ENCODE measurements around the gene ABLIM3. TPM values are rescaled to one million over a fixed set of nuclear protein-coding genes. Genes with fewer than 3 reads are reported as not detected.

ABLIM3 gene
- total RNA-seq, 4 donors from 2014 or later, result 10.5 to 30.4 (median 22.3) TPM

GRCh38 chr5:149265597-149265996 lies 124.3 kb downstream of the ABLIM3 start:
- no peak for DNase-seq
- no peak overlapping the region for H3K27ac ChIP-seq
- WGBS, 2 donors, result 35 to 38% methylated on average over 4 of the region's 4 CpGs
- H3K4me3 ChIP-seq (replicated peaks in 1 of 3), result no peak overlapping the region
- intact Hi-C loops (cut with DNase I), result no loop called here
- no peaks in the 10 kb centered on the region for H3K27me3 ChIP-seq
- no peaks in the 10 kb centered on the region for H3K36me3 ChIP-seq
- H3K9me3 ChIP-seq, result no peaks in the 10 kb centered on the region
- no peaks in the 10 kb centered on the region for H3K4me1 ChIP-seq
- TF ChIP-seq CTCF (IDR thresholded peaks at IDR 0.05) (peak in 2 of 6 experiments; percentile 9 to 21), POLR2A (IDR thresholded peaks at IDR 0.05) (no peak)

- H3K36me3 ChIP-seq, result no peaks in the 10 kb centered on the region
- H3K4me3 ChIP-seq (replicated peaks in 1 of 3), result no peak overlapping the region
- no peaks in the 10 kb centered on the region for H3K9me3 ChIP-seq
- intact Hi-C loops (cut with DNase I), result no loop called here
- 79 to 82% methylated on average over 9 of the region's 9 CpGs for WGBS, 2 donors
- peaks cover 1 to 7% of the 10 kb centered on the region in 2 donors for H3K4me1 ChIP-seq
- TF ChIP-seq POLR2A (IDR thresholded peaks at IDR 0.05), result no peak
- TF ChIP-seq CTCF (IDR thresholded peaks at IDR 0.05), result no peak
- no peak overlapping the region for H3K27ac ChIP-seq
- DNase-seq, result no peak
- no peaks in the 10 kb centered on the region for H3K27me3 ChIP-seq
Measured at GRCh38 chr5:149267241-149267973, 126.1 kb downstream of the ABLIM3 start.

- Histone ChIP-seq H3K27ac (no peak overlapping the region), H3K9me3 (no peaks in the 10 kb centered on the region), H3K4me1 (peaks cover 6 to 13% of the 10 kb centered on the region in 2 donors), H3K27me3 (no peaks in the 10 kb centered on the region), H3K36me3 (no peaks in the 10 kb centered on the region), H3K4me3 (replicated peaks in 1 of 3) (no peak overlapping the region)
- intact Hi-C loops (cut with DNase I), result no loop called here
- 53% methylated on average over 6 of the region's 6 CpGs for whole genome bisulfite sequencing, 2 donors
- TF ChIP-seq POLR2A (IDR thresholded peaks at IDR 0.05) (no peak), CTCF (IDR thresholded peaks at IDR 0.05) (peak; percentile 28 to 64 (median 53))
- DNase-seq, result no peak
Measured at GRCh38 chr5:149268928-149269557, 127.8 kb downstream of the ABLIM3 start.

- no peaks in the 10 kb centered on the region for H3K36me3 ChIP-seq
- 14 to 15% methylated on average over 17 to 29 of the region's 40 CpGs for WGBS, 2 donors
- H3K9me3 ChIP-seq, result no peaks in the 10 kb centered on the region
- no peaks in the 10 kb centered on the region for H3K27me3 ChIP-seq
- peak overlapping the region in 1 of 3 donors; percentile 32 for H3K4me3 ChIP-seq (replicated peaks in 1 of 3)
- no peak for DNase-seq
- peak overlapping the region in 2 of 3 donors; percentile 76 to 79 for H3K27ac ChIP-seq
- intact Hi-C loops (cut with DNase I), result no loop called here
- TF ChIP-seq CTCF (IDR thresholded peaks at IDR 0.05) (no peak), POLR2A (IDR thresholded peaks at IDR 0.05) (peak in 1 of 2 donors; percentile 6)
- H3K4me1 ChIP-seq, result peaks cover 6 to 13% of the 10 kb centered on the region in 2 donors
Measured at GRCh38 chr5:149271195-149271715, 130.0 kb downstream of the ABLIM3 start.

Data from thyroid gland (tissue), 4 donors.